Hematopoietic multipotent progenitor cell treated with erythropoietin and hydrocortisone succinate and interleukin-3 and kit ligand, for 4 days (in vitro differentiated cells): ENCODE data around the gene ORC3.

Experiments used
- DNase-seq: peaks from one replicate; pipeline ENCODE4 v3.0.0-alpha.2; 2015

ORC3 gene

GRCh38 chr6:87589693-87590416, at the start of gene ORC3, which contains the start of gene RARS2:
ORC3 (plus strand) TSS chr6:87590135; CDS start chr6:87590169, 34 bp downstream.
RARS2 (minus strand) TSS chr6:87589987; CDS start chr6:87589957, 30 bp downstream.
- DNase-seq, result peak; percentile 98

GRCh38 chr6:87540539-87540938, 49.4 kb upstream of the ORC3 start:
- no peak for DNase-seq

- DNase-seq, result no peak
These were observed 48.9 kb upstream of the ORC3 start for GRCh38 chr6:87541041-87541440.

GRCh38 chr6:87541744-87542143, 48.2 kb upstream of the ORC3 start:
- no peak for DNase-seq

GRCh38 chr6:87543696-87544473, 46.0 kb upstream of the ORC3 start:
- no peak for DNase-seq

- no peak for DNase-seq
These were observed 45.5 kb upstream of the ORC3 start for GRCh38 chr6:87544474-87544735.

- DNase-seq, result peak; percentile 1
These were observed 38.1 kb upstream of the ORC3 start for GRCh38 chr6:87551799-87552198.

- DNase-seq, result no peak
These were observed 36.7 kb upstream of the ORC3 start for GRCh38 chr6:87553159-87553765.

- no peak for DNase-seq
These were observed 34.4 kb upstream of the ORC3 start for GRCh38 chr6:87555506-87555905.

- DNase-seq, result no peak
These were observed 31.5 kb upstream of the ORC3 start for GRCh38 chr6:87558446-87558845.

- DNase-seq, result no peak
These were observed 28.9 kb upstream of the ORC3 start for GRCh38 chr6:87561017-87561416.

GRCh38 chr6:87572021-87572420, 17.9 kb upstream of the ORC3 start:
- no peak for DNase-seq

GRCh38 chr6:87572883-87573282, 17.1 kb upstream of the ORC3 start:
- DNase-seq, result no peak

- no peak for DNase-seq
These were observed 16.5 kb upstream of the ORC3 start for GRCh38 chr6:87573307-87574024.

- DNase-seq, result no peak
These were observed 15.6 kb upstream of the ORC3 start for GRCh38 chr6:87574237-87574804.

- no peak for DNase-seq
These were observed 14.5 kb upstream of the ORC3 start for GRCh38 chr6:87575423-87575822.

- no peak for DNase-seq
These were observed 6.1 kb upstream of the ORC3 start for GRCh38 chr6:87583822-87584221.

- DNase-seq, result no peak
These were observed 3.4 kb upstream of the ORC3 start for GRCh38 chr6:87586371-87587077.

- peak; percentile 7 for DNase-seq
These were observed 1.1 kb upstream of the ORC3 start for GRCh38 chr6:87588756-87589407.

- no peak for DNase-seq
These were observed 514 bp downstream of the ORC3 start for GRCh38 chr6:87590417-87590880.

GRCh38 chr6:87590990-87591389, 1.1 kb downstream of the ORC3 start:
- peak; percentile 33 for DNase-seq

GRCh38 chr6:87600576-87600975, 10.6 kb downstream of the ORC3 start:
- DNase-seq, result no peak
